Stimulated activated naive CD8-positive, alpha-beta T cell treated with anti-CD3 and anti-CD28 coated beads, Interleukin-15, Interleukin-2, amounts not matched to agents 100 ng/mL and 50 ng/mL, for 24 hours (primary cell): ENCODE measurements around the gene KCNAB3.

Experiments used
- H3K27ac Mint-ChIP-seq: one replicate; pipeline ENCODE4 v1.8.0; 2021; ENCODE audit warnings: mild to moderate bottlenecking, mixed read lengths
- H3K27me3 Mint-ChIP-seq: one replicate; pipeline ENCODE4 v1.8.0; 2021; ENCODE audit warnings: mixed read lengths
- H3K36me3 Mint-ChIP-seq: one replicate; pipeline ENCODE4 v1.8.0; 2021; ENCODE audit warnings: low read depth, mixed read lengths
- H3K4me1 Mint-ChIP-seq: one replicate; pipeline ENCODE4 v1.8.0; 2021; ENCODE audit warnings: low read depth, mixed read lengths
- H3K4me3 Mint-ChIP-seq: one replicate; pipeline ENCODE4 v1.8.0; 2021; ENCODE audit warnings: mild to moderate bottlenecking, mixed read lengths
- H3K9me3 Mint-ChIP-seq: one replicate; pipeline ENCODE4 v1.8.0; 2021; ENCODE audit warnings: mixed read lengths

The KCNAB3 gene

DNA sequence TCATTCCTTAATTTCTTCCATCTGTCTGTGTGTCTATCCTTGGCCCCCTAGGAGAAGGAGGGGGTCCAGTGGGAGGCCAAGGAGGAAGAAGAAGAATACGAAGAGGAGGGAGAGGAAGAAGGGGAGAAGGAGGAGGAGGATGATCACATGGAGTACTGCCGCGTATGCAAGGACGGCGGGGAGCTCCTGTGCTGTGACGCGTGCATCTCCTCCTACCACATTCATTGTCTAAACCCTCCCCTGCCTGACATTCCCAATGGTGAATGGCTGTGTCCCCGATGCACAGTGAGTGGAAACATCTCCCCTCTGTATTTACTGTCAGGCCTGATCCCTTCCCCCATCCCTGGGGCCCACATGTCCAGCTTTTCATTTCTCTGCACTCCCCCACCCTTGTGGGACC is 34.8 kb downstream of the KCNAB3 start:
- no peaks in the 10 kb centered on the region for H3K27me3 Mint-ChIP-seq
- no peak overlapping the region for H3K4me3 Mint-ChIP-seq
- H3K27ac Mint-ChIP-seq: peak overlapping the region; percentile 13
- H3K9me3 Mint-ChIP-seq: no peaks in the 10 kb centered on the region
- H3K36me3 Mint-ChIP-seq: peaks cover 82% of the 10 kb centered on the region
- H3K4me1 Mint-ChIP-seq: peaks cover 17% of the 10 kb centered on the region

DNA sequence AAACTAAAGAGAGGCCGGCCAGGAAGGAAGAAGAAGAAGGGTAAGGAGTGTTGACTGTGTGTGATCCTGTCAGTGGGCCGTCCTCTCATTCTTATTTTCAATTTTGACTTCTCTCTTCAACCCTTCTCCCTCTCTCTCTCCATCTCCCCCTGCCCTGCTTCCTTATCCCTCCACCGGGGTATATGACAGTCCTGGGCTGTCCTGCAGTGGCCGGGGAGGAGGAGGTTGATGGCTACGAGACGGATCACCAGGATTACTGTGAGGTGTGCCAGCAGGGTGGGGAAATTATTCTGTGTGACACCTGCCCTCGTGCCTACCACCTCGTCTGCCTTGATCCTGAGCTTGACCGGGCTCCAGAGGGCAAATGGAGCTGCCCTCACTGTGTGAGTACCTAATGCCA is 35.4 kb downstream of the KCNAB3 start:
- Mint-ChIP-seq H3K27me3 (no peaks in the 10 kb centered on the region), H3K36me3 (peaks cover 81% of the 10 kb centered on the region), H3K4me1 (peaks cover 17% of the 10 kb centered on the region), H3K9me3 (no peaks in the 10 kb centered on the region), H3K27ac (no peak overlapping the region), H3K4me3 (no peak overlapping the region)

DNA sequence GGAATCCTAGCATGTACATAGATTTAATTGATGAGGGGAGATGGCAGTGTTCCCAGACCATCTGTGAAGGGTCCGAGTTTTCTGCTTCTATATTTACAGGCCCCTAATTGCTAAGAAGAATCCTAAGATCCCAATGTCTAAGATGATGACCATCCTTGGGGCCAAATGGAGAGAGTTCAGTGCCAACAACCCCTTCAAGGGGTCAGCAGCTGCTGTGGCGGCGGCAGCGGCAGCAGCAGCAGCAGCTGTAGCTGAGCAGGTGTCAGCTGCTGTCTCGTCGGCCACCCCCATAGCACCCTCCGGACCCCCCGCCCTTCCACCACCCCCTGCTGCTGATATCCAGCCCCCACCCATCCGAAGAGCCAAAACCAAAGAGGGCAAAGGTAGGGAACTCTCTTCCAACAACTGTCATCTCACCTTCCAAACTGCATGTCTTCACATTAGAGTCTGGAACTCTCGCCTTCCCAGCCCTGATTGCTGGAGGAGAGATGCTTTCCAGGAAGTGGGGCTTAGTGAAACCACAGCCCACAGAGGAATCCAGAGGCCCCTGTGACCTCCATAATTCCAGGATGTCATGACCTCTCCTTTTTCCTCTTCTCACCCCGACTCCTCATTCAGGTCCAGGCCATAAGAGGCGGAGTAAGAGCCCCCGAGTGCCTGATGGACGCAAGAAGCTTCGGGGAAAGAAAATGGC is 36.3 kb downstream of the KCNAB3 start:
- Mint-ChIP-seq H3K9me3 (no peaks in the 10 kb centered on the region), H3K4me1 (peaks cover 17% of the 10 kb centered on the region), H3K36me3 (peaks cover 72% of the 10 kb centered on the region), H3K27ac (peak overlapping the region; percentile 23), H3K4me3 (no peak overlapping the region), H3K27me3 (no peaks in the 10 kb centered on the region)

DNA sequence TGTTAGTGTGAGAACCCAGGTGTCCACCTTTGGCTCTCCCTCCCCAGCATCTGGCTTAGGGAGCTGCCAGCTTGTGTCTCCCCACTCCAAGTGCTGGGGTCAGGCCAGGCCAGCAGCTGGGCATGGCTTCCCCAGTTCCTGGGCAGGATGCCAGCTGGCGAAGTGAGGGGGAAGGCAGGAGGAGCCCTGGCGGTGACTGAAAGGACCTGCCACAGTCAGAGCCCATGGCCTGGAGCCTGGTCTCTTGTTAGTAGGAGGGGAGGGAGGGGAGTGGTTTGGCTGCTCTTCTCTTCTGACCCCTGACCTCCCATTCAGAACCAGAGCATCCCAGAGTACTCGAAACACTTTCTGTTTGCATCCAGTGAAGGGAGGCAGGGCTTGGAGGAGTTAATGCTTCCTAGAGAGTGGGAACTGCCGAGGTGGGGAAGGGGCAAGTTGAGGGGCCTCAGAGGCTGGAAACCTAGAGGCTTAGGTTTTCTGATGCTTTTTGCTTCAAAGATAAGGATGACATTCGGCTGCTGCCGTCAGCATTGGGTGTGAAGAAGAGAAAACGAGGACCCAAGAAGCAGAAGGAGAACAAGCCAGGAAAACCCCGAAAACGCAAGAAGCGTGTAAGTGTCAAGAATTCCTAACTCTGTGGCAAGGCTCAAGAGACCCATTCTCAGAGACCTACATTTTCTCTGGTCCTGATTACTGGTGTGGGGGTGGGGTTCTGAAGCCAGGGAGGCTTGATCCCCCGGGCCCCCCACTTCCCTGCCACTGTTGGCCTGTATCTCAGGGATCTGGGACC is 40.3 kb downstream of the KCNAB3 start:
- Mint-ChIP-seq H3K36me3 (peaks cover 41% of the 10 kb centered on the region), H3K4me1 (peaks cover 4% of the 10 kb centered on the region), H3K27ac (no peak overlapping the region), H3K27me3 (no peaks in the 10 kb centered on the region), H3K9me3 (no peaks in the 10 kb centered on the region), H3K4me3 (no peak overlapping the region)

DNA sequence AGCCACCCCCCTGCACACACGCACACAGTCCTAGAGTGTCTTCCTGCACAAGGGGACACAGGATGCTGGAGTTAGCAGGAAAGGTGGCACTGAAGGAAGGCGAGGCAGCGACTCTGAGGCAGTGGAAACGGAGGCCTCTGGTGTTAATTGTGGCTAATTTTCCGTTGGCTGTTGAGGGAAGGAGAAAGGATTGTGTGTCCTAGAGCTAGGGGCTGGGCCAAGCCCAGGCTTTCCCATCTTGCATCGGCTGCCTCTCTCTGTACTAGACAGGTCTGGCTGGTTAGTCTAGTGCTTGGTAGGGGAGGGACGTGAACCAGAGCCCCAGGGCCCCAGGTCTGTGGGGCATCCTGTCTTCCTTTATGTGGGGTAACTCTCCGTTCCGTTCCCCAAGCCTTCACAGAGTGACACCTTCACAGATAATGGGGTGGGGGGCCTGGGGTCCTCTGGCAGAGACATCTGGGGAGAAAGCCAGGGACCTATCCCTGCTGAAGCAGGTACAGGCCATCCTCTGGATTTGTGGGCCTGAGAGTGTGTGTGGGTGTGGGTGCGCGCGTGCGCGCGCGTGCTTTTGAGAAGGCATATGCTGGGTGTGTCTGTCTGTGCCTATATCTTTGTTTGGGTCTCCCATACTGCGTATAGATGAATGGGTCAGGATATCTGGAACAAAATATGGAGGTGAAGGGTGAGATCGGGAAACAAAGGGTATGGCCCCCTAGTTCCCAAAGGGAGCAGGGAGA is 41.3 kb downstream of the KCNAB3 start, which contains the start of gene CHD3:
TSS of gene CHD3 (plus strand) at position 606 of the 737 bp plus-strand sequence. CDS start 212 bp downstream, outside the sequence.
- Mint-ChIP-seq H3K4me3 (no peak within 1 kb of the TSS), H3K9me3 (no peaks in the 10 kb centered on the region), H3K36me3 (peaks cover 31% of the 10 kb centered on the region), H3K4me1 (peaks cover 4% of the 10 kb centered on the region), H3K27me3 (no peaks in the 10 kb centered on the region), H3K27ac (no peak within 1 kb of the TSS)

DNA sequence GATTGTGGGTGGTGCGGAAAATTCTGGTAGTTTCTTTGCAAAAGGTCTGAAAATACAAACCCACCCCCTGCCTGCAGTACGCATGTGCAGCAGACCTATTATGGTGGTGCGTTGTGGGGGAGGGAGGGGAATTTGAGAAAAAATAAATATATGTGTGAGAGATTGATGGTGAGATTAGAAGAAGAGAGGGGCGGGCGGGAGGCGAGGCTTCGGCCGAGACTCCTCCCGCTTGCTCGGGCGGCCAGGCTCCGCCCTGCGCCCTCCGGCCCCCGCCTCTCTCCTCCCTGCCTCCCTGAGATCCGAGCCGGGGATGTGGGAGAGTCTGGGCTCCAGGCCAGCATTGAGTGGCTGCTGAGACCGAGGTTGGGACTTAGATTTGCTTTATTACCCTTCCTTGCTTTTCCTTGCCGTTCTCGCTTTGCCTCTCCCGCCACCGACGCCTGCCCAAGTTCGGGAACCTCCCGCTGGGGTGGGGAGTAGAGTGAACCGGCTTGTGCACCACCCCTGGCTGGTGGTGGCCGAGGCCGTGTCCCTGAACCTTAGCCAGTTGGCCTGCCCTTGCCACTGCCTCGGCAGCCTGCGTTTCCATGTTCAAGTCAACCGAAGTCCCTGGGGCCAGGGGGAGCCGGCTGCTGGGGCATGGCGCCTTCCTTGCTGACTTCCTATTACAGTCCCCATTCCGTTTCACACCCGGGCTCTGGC is 42.0 kb downstream of the KCNAB3 start:
- Mint-ChIP-seq H3K4me3 (no peak overlapping the region), H3K27ac (no peak overlapping the region), H3K4me1 (peaks cover 4% of the 10 kb centered on the region), H3K9me3 (no peaks in the 10 kb centered on the region), H3K36me3 (peaks cover 28% of the 10 kb centered on the region), H3K27me3 (no peaks in the 10 kb centered on the region)

DNA sequence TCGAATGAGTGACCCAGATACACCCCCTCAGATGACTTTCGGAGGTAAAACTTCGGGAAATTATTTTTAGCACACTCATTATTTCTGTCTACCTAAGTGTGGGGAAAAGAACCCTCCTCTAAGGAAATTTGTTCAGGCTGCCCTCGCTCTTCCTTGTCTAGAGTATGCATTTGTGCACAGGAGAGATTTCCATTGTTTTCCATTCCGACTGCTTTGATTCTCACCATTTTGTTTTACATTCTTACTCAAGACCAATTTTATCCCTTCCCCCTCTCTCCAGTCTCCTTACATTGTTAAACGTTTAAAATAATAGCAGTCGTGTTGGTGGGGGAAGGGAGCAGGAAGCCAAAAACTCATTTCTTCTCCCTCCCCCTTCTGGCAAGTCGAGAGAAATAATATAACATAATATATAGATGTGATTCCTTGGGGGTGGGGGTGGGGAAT is 42.6 kb downstream of the KCNAB3 start:
- Mint-ChIP-seq H3K9me3 (no peaks in the 10 kb centered on the region), H3K36me3 (peaks cover 26% of the 10 kb centered on the region), H3K4me3 (no peak overlapping the region), H3K27me3 (no peaks in the 10 kb centered on the region), H3K27ac (no peak overlapping the region), H3K4me1 (peaks cover 4% of the 10 kb centered on the region)

DNA sequence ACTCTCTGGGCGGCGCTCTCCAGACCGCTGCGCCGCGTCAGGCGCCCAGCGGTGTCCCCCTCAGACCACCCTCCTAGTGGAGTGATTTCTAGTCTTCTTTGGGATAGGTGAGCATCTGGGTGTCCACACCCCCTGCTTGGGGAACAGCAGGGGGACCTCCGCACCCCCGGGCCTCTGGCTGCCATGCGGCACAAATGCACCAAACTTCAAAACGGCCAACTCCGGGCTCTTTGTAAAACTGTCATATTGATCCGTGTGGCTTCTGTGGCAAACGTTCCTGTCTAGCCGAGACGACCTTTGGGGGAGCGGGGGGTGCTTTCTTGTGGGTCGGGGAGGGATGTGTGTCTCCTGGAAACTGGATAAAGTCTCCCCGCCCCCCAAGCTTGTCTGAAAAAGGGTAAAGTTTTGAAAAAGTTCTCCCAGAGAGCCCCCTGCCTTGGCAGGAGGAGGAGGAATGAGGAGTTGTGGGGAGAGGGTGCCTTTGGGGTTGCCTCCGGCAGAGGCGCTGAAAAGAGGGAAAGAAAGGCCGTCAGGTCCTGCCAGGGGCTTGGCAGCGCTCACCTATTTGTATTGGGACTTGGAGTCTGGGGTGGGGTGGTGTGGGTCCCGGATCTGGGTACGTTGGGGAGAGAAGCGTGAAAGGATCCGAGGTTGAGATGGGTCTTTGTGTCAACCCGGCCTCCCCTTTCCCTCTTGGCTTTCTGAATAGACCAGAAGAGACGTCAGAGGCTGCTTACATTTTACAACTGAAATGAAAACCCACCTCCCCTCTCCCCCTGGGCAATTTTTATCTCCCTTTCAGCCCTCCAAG is 43.2 kb downstream of the KCNAB3 start:
- Mint-ChIP-seq H3K36me3 (peaks cover 20% of the 10 kb centered on the region), H3K27ac (no peak overlapping the region), H3K9me3 (no peaks in the 10 kb centered on the region), H3K4me1 (peaks cover 4% of the 10 kb centered on the region), H3K27me3 (no peaks in the 10 kb centered on the region), H3K4me3 (no peak overlapping the region)

DNA sequence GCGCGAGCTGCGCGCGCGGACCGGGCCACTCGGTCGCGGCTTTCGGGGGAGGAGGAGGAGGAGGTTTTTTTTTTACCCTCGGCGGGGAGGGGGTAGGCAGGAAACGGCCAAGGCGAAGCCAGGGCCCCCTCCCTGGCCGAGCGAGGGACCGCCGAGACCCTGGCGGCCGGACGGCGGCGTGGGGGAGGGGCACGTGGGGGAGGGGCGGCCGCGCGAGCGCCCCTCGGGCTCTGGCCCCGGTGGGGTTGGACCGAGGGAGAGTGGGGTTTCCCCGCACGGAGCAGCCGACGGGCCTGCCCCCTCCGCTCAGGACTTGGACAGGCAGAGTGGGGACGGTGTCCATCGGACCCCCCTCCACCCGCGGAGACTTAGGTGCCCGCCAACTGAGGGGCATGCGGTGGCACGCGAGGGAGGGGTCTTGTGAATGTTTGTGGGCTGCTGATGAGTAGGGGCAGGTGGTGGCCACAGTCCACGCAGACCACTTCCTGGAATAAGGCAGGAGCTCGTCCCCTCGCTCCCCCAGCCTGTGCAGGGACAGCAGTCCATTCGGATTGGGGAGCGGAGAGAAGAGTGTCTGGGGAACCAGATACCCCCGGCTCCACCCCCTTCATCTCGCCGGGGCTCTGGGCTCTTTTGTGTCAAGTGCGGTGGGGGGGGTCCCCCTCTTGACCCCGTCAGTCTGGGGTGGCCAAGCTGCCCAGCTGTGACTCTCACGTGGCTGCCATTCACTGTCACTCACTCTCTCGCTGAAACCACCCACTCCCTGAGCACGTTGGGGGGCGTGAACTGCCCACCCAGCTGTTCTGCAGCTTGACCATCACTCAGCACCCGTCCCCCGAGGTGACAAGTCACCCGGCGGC is 44.1 kb downstream of the KCNAB3 start:
- Mint-ChIP-seq H3K36me3 (peaks cover 11% of the 10 kb centered on the region), H3K27ac (no peak overlapping the region), H3K9me3 (no peaks in the 10 kb centered on the region), H3K4me3 (no peak overlapping the region), H3K27me3 (no peaks in the 10 kb centered on the region), H3K4me1 (peaks cover 3% of the 10 kb centered on the region)

DNA sequence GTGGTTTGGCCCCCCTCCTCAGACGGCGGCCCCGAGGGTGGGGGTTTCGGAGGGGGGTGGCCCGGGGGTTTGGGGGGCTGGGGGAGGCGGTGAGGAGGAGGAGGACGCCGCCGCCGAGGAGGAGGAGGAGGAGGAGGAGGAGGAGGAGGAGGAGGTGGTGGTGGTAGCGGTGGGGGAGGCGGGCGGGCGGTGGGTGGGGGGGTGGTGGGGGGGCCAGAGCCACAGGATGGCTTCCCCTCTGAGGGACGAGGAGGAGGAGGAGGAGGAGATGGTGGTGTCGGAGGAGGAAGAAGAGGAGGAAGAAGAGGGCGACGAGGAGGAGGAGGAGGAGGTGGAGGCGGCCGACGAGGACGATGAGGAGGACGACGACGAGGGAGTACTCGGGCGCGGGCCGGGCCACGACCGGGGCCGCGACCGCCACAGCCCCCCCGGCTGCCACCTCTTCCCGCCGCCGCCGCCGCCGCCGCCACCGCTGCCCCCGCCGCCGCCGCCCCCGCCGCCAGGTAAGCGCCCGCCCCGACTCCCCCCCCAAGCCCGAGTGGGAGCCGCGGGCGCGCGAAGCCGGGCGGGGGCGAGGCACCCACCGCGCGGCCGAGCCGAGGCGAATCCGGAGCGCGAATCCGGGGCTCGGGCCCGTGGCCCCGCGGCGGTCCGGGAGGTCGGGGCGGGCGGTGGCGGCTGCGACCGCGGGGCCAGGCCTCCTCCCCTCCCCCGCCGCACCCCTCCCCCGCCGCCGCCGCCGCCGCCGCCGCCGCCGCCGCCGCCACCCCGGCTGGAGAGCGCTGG is 44.9 kb downstream of the KCNAB3 start:
- Mint-ChIP-seq H3K27ac (peak overlapping the region; percentile 83), H3K27me3 (no peaks in the 10 kb centered on the region), H3K36me3 (peaks cover 5% of the 10 kb centered on the region), H3K4me3 (peak overlapping the region; percentile 69), H3K4me1 (no peaks in the 10 kb centered on the region), H3K9me3 (no peaks in the 10 kb centered on the region)

DNA sequence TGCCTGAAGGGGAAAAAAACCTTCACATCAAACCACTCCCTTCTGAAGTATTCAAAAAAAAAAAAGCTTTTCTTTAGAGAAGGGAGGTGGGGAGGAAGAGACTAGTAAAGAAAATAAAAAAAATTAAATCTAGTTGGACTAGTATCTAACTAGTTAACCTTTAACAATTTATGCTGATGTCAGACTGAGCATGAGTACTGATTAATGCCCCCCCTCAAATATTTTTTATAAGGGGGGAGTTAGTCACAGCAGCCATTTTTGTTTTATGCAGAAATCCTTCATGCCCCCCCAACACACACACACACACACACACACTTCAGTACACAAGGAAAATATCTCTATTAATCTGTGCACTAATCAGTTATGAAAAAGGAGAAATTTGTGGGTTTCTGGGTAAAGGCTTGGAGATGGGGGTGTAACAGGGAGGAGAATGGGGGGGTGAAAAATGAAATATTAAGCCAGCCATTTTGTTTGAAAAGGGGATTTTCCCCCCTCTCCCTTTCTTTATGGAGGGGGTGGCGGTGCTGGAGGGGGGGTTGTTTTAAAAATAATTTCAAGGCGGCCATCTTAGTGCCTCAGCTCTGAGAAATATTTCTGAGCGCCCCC is 45.8 kb downstream of the KCNAB3 start:
- no peaks in the 10 kb centered on the region for H3K27me3 Mint-ChIP-seq
- no peaks in the 10 kb centered on the region for H3K36me3 Mint-ChIP-seq
- H3K4me3 Mint-ChIP-seq: peak overlapping the region; percentile 74
- peak overlapping the region; percentile 80 for H3K27ac Mint-ChIP-seq
- H3K9me3 Mint-ChIP-seq: no peaks in the 10 kb centered on the region
- no peaks in the 10 kb centered on the region for H3K4me1 Mint-ChIP-seq

DNA sequence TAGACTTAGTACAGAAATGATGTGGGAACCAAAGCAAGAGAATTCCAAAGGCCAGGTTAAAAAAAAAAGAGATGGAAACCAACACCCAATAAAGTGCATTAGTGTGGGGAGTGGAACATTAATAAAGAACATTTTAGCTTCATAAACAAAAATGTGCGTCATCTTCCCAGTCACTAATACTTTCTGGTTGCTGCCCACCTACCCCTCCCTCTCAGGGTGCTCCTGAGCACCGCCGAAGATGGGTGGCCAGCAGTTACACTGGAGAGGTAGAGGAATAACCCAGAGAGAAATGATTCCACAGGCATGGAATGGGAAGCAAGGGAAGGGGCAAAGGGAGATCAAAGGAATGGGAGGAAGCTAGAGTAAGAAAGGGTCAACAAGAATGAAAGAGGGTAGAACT is 47.0 kb downstream of the KCNAB3 start:
- Mint-ChIP-seq H3K27me3 (no peaks in the 10 kb centered on the region), H3K9me3 (no peaks in the 10 kb centered on the region), H3K4me3 (no peak overlapping the region), H3K36me3 (no peaks in the 10 kb centered on the region), H3K4me1 (no peaks in the 10 kb centered on the region), H3K27ac (no peak overlapping the region)
